HG02973 (cell line): ENCODE measurements around the gene FTSJ1.
"Not testable (repeated sequence)": the region's sequence is repeated elsewhere in the genome, so short reads cannot be mapped to it uniquely, and the experiment has no call there.

Experiments
- ATAC-seq: cut with Tn5 transposase; IDR thresholded peaks from one replicate; pipeline ENCODE4 v1.9.1; 2021; ENCODE audit warnings: moderate library complexity; ENCODE audit not compliant: unreplicated experiment

The FTSJ1 gene

GRCh38 chrX:48475774-48476577 is at the start of gene FTSJ1:
TSS of gene FTSJ1 (plus strand) at chrX:48476199. CDS start at chrX:48478048, 1,849 bp downstream.
- peak; percentile 78 for ATAC-seq

- ATAC-seq = not testable (repeated sequence)
Measured at GRCh38 chrX:48427027-48427716, 48.8 kb upstream of the FTSJ1 start.

DNA sequence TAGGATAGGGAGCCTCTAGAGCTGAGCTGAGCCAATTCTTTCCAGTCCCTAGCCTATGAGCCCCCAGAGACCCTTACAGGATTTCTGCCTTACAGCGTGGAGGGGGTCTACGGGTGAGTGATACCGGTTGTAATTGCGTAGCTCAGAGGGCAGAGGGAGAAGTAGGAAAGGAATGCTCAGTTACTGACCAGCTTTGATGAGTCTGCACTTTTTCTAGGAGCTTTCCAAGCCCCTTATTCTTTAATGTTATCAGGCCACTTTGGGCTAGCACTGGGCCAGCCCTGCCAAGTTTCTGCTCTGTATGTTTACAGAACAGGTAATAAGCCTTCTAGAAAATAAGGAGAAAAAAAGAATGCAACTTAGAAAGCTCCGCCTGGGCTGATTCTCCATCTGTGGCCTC is 46.4 kb upstream of the FTSJ1 start:
- not testable (repeated sequence) for ATAC-seq

- not testable (repeated sequence) for ATAC-seq
Measured at GRCh38 chrX:48430166-48430565, 45.8 kb upstream of the FTSJ1 start.

DNA sequence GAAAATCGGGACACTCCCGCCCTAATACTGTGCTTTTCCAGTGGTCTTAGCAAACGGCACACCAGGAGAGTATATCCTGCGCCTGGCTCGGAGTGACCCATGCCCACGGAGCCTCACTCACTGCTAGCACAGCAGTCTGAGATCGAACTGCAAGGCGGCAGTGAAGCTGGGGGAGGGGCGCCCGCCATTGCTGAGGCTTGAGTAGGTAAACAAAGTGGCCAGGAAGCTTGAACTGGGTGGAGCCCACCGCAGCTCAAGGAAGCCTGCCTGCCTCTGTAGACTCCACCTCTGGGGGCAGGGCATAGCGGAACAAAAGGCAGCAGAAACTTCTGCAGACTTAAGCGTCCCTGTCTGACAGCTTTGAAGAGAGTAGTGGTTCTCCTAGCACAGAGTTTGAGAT is 42.3 kb upstream of the FTSJ1 start:
- ATAC-seq = not testable (repeated sequence)

- ATAC-seq = not testable (repeated sequence)
Measured at GRCh38 chrX:48447201-48447600, 28.8 kb upstream of the FTSJ1 start.

GRCh38 chrX:48450076-48450475 is 25.9 kb upstream of the FTSJ1 start:
- no peak for ATAC-seq

DNA sequence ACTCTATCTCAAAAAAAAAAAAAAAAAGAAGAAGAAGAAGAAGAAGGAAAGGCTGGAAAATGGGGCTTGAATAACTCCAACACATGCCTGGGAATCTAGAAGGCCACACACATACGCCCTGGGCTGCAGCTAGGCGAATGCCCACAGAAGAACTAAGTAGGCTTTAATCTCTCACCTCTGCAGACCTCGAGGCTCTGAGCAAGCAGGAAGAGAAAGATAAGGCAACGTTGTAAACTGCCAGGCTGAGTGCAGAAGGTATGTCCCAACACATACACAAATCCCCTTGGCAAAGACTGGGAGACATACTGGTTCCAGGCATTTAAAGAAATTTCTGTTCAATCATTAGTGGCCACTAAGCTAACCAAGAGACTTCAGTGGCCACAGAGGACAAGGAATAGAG is 24.3 kb upstream of the FTSJ1 start:
- no peak for ATAC-seq

GRCh38 chrX:48456628-48457331 is 19.2 kb upstream of the FTSJ1 start:
- ATAC-seq = no peak

GRCh38 chrX:48458711-48459110 is 17.3 kb upstream of the FTSJ1 start:
- ATAC-seq = no peak

DNA sequence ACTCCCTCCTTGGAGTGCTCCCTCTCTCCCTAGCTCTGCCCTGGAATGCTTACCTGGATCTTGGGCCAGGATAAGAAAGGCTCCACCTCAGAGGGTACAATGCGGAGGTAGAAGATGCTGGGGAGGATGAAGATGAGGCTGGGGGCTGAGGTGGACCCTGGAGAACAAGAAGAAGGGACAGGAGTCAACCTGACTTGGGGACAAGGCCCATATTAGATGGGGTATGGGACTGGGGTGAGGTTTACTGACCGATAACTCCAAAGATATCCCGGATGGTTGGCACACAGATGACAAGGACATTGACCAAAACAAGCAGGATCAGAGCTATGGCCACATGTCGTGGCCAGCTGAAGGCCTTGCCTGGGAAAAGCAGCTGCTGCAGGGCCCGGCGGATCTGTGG is 16.5 kb upstream of the FTSJ1 start:
- no peak for ATAC-seq

DNA sequence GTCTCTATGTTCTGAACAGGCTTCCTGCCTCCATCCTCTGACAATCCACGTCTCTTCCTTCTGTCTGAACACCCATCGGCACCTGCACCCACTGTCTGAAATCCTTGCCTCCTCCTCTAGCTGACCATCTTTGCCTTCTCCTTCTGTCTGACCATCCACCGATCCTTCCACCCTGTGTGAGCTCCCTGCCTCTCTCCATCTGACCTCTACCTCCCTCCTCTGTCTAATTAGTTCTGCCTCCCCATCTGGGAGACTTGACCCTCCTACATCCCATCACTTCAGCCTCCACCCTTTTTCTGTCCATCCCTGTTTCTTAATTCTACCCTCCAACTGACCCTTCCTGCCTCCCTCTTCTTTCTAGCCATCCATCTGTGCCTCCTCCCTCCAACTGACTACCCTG is 16.0 kb upstream of the FTSJ1 start:
- no peak for ATAC-seq

DNA sequence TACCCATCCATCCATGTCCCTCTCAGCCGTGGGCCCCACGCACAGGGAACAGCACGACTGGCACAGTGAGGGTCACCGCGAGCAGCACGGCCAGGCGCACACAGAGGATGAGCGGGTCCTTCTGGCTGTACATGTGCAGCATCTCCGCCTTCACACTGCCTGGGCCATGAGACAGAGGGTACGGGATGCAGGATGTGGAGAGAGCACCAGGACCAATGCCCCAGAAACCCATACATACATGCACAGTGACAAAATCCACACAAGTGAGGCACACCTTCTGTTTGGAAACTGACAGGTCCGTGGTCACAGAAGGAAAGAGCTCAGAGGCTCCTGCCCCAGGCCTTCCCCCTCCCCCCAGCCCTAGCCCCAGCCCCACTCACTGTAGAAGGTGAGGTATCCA is 15.4 kb upstream of the FTSJ1 start:
- no peak for ATAC-seq

DNA sequence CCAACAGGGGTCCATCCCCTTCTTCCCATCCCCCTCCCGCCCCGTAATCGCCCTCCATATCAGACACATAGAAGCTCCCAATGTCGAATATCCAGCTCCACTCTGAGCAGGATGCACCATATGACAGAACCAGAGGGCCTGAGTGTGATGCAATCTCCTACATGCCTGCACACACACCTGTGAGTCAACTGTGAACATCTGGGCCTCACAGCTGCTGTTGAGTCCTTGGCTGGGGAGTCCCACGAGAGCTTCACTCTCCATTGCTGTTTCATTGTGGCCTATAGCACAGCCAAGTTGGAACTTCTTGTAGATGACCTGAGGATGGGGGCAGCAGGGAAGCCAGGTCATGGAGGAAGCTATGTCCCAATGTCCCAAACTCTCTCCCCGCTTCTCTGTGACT is 14.2 kb upstream of the FTSJ1 start:
- ATAC-seq = no peak

- no peak for ATAC-seq
Measured at GRCh38 chrX:48465336-48465933, 10.6 kb upstream of the FTSJ1 start.

GRCh38 chrX:48466696-48467095 is 9.3 kb upstream of the FTSJ1 start:
- ATAC-seq = no peak

DNA sequence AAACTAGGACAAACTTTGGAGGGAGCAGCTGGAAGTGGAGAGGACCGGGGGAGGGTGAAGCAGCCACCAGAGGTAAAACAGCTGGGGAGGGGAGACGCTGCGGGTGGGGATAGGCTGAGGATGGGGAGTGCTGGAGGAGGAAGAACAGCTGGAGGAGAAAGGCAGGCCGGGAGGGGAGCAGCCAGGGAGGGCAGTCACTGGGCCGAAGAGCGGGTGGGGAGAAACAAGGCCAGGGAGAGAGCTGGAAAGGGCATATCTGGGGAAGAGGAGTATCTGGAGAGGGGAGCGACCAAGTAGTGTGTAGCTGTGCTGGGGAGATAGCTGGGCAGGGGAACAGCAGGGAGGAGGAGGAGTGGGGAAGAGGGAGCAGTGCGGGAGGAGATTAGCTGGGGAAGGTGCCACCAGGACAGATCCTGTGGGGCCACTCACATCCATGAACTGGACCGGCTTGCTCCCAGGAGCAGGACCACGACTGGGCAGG is 8.7 kb upstream of the FTSJ1 start:
- no peak for ATAC-seq

- peak; percentile 51 for ATAC-seq
Measured at GRCh38 chrX:48468247-48468671, 7.7 kb upstream of the FTSJ1 start.

DNA sequence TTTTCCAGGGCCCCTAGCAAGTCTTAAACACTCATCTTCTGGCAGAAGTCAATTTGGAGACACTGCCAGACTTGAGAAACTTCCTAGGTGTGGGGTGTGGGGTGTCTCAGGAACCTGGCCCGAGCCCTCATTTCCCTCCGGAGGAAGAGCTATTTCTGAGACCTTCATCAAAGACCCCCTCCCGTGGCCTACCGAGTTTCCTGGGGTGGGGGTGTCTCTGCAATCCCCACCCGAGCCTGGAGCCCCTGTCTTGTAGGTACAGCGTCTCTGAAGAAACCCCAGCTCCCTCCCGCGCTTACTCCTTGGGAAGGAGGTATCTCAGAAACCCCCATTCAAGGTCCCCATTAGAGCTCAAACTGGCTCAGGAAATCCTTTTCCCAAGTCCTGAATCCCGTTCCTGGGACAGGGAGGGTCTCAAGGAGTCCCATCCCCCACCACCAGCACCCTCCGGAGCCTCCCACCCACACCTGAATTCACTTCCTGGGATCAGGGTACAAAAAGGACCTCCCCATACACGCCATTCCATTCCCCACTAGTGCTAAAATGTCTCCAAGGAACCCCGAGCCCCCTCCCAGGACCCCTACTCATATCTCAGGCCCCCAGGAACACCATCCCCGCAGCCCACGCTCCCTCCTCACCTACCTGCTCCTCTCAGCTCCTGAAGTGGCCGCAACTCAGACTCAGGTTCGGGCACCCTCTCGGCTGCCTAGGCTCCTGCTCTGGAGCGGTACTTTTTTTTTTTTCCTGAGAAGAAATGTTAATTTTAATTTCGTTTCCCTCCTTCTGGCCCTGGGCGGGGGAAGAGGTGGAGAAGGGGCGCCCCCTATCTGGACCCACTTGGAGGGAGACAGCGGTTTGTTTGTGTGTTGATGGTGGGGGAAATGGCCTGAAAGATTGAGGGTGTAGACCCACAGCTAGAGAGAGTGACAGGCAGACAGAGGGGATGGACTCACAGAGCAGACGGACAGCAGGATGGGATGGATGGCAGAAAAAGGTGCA is 7.0 kb upstream of the FTSJ1 start:
- ATAC-seq = no peak
